Retinal pigment epithelial cell (primary cell): ENCODE results near the gene SPPL2B.
"Not testable (repeated sequence)": the region's sequence is repeated elsewhere in the genome, so short reads cannot be mapped to it uniquely, and the experiment has no call there.

Experiments
- DNase-seq: peaks from one replicate; pipeline ENCODE4 v3.0.0-alpha.2; 2010; ENCODE audit warnings: low read depth
- H3K4me3 ChIP-seq: 2 replicates; pipeline ENCODE4 v1.5.1; 2011; ENCODE audit warnings: mild to moderate bottlenecking, low read length, control low read depth, moderate library complexity
- TF ChIP-seq, protein P1 (sequence below): conservative IDR thresholded peaks from 2 replicates; pipeline ENCODE4 v1.5.1; 2011; ENCODE audit warnings: low read depth, low read length, control low read depth, inconsistent platforms

Gene SPPL2B

GRCh38 chr19:2344381-2344870 is 15.9 kb downstream of the SPPL2B start:
- DNase-seq: no peak
- TF ChIP-seq, protein P1, sequence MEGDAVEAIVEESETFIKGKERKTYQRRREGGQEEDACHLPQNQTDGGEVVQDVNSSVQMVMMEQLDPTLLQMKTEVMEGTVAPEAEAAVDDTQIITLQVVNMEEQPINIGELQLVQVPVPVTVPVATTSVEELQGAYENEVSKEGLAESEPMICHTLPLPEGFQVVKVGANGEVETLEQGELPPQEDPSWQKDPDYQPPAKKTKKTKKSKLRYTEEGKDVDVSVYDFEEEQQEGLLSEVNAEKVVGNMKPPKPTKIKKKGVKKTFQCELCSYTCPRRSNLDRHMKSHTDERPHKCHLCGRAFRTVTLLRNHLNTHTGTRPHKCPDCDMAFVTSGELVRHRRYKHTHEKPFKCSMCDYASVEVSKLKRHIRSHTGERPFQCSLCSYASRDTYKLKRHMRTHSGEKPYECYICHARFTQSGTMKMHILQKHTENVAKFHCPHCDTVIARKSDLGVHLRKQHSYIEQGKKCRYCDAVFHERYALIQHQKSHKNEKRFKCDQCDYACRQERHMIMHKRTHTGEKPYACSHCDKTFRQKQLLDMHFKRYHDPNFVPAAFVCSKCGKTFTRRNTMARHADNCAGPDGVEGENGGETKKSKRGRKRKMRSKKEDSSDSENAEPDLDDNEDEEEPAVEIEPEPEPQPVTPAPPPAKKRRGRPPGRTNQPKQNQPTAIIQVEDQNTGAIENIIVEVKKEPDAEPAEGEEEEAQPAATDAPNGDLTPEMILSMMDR: no peak
- H3K4me3 ChIP-seq: no peak overlapping the region

DNA sequence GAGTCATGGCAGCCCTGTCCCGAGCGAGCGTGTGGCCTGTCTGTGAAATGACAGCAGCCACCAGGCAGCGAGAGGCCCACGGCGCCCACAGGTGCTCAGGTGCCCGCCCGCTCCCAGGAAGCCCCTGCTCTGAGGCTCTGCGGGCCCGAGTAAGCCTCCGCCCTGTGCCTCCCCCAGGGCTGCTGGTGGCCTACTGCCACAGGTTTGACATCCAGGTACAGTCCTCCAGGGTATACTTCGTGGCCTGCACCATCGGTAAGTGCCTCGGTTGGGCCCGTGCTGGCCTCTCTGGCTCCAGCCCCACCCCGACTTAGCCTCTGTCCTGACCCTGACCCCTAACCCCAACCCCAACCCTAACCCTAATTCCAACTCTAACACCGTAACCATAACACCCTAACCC is 16.6 kb downstream of the SPPL2B start:
- TF ChIP-seq, protein P1: no peak
- no peak for DNase-seq
- no peak overlapping the region for H3K4me3 ChIP-seq

- TF ChIP-seq, protein P1: no peak
- no peak overlapping the region for H3K4me3 ChIP-seq
- no peak for DNase-seq
These were observed 17.5 kb downstream of the SPPL2B start for GRCh38 chr19:2345794-2346663.

DNA sequence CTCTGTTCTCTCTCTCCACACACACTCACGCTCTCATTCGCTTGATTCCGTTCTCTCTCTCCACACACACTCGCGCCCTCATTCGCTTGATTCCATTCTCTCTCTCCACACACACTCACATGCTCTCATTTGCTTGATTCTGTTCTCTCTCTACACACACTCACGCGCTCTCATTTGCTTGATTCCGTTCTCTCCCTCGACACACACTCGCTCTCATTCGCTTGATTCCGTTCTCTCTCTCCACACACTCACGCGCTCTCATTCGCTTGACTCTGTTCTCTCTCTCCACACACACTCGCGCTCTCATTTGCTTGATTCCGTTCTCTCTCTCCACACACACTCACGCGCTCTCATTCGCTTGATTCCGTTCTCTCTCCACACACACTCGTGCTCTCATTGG is 21.3 kb downstream of the SPPL2B start:
- not testable (repeated sequence) for H3K4me3 ChIP-seq, DNase-seq

DNA sequence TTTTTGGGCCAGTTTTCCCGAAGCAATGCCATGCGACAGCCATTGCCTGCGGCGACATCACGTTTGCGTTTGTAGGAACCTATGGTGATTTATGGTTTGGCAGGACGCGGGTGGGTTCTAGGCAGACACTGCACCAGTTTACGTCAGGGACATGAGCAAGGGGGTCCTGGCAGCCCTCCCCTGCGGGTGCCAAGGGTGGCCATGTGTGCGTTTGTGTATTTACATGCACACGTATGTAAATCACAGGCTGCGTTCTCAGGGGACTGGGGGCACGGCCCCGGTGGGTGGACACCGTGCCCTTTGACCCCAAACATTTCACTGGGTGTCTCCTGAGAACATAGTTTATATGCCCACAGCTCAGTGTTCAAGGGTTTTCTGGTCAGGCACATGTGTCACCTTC is 22.2 kb downstream of the SPPL2B start:
- no peak overlapping the region for H3K4me3 ChIP-seq
- no peak for DNase-seq
- TF ChIP-seq, protein P1: no peak

GRCh38 chr19:2351591-2351990 is 23.1 kb downstream of the SPPL2B start:
- TF ChIP-seq, protein P1: no peak
- H3K4me3 ChIP-seq: no peak overlapping the region
- DNase-seq: no peak

DNA sequence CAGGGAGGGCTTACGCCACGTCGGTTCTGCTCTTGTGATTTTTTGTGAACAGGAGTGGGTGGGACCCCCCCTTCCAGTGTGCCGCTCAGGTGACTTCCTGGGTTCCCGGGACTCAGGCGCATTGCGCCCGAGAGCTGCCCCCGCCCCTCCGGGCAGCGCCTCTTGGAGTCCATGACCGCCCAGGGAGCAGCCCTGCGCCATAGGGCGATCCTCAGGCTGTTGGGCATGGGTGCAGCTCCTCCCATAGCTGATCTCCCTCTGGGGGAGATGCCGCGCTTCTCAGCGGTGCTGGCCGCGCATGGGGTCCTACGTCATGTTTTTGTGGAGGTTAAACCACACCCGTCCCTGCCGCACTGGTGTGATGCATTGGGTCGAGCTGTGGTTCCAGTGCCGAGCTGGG is 23.6 kb downstream of the SPPL2B start:
- TF ChIP-seq, protein P1: no peak
- no peak overlapping the region for H3K4me3 ChIP-seq
- no peak for DNase-seq
